Astrocyte of the cerebellum (primary cell): ENCODE data around the gene INPP5A.

Source experiments
- DNase-seq: peaks from one replicate; pipeline ENCODE4 v3.0.0-alpha.2; 2011; ENCODE audit warnings: low read depth
- H3K4me3 ChIP-seq: 2 replicates; pipeline ENCODE4 v1.5.1; 2011; ENCODE audit warnings: mild to moderate bottlenecking, low read depth, low read length, moderate library complexity
- in situ Hi-C: cut with HindIII; loops from 2 replicates; pipeline ENCODE4 v1.10.0; 2017; ENCODE audit warnings: low sequenced_read_pairs
- TF ChIP-seq, protein P1 (sequence below): IDR thresholded peaks from 2 replicates; pipeline ENCODE4 v1.5.1; 2012; ENCODE audit warnings: low read length, low read depth, moderate library complexity, mild to moderate bottlenecking; ENCODE audit errors: missing control alignments

Gene INPP5A

DNA sequence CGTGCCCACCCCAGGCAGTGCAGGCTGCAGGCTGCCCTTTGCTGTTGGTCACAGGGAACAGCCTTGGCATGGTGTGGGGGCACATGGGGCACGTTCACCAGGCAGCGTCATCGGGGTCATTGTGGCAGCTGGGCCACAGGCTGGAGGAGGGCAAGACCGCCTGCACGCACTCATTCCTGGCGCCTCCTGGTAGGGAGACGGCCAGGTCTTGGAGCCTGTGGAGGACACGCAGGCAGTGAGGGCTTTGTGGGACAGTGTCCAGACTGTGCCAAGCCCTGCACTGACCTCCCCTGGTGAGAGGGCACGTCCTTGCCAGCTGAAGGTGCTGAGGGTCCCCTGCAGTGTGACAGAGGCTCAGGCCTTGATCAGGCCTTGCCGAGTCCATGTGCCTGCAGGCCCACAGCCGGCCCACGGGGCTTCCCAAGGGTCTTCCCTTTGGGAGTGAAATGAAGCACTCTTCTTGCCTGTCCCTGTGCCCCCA lies 171.9 kb downstream of the INPP5A start:
- TF ChIP-seq, protein P1, sequence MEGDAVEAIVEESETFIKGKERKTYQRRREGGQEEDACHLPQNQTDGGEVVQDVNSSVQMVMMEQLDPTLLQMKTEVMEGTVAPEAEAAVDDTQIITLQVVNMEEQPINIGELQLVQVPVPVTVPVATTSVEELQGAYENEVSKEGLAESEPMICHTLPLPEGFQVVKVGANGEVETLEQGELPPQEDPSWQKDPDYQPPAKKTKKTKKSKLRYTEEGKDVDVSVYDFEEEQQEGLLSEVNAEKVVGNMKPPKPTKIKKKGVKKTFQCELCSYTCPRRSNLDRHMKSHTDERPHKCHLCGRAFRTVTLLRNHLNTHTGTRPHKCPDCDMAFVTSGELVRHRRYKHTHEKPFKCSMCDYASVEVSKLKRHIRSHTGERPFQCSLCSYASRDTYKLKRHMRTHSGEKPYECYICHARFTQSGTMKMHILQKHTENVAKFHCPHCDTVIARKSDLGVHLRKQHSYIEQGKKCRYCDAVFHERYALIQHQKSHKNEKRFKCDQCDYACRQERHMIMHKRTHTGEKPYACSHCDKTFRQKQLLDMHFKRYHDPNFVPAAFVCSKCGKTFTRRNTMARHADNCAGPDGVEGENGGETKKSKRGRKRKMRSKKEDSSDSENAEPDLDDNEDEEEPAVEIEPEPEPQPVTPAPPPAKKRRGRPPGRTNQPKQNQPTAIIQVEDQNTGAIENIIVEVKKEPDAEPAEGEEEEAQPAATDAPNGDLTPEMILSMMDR, result no peak
- in situ Hi-C loops, result no loop called here
- no peak overlapping the region for H3K4me3 ChIP-seq
- no peak for DNase-seq

DNA sequence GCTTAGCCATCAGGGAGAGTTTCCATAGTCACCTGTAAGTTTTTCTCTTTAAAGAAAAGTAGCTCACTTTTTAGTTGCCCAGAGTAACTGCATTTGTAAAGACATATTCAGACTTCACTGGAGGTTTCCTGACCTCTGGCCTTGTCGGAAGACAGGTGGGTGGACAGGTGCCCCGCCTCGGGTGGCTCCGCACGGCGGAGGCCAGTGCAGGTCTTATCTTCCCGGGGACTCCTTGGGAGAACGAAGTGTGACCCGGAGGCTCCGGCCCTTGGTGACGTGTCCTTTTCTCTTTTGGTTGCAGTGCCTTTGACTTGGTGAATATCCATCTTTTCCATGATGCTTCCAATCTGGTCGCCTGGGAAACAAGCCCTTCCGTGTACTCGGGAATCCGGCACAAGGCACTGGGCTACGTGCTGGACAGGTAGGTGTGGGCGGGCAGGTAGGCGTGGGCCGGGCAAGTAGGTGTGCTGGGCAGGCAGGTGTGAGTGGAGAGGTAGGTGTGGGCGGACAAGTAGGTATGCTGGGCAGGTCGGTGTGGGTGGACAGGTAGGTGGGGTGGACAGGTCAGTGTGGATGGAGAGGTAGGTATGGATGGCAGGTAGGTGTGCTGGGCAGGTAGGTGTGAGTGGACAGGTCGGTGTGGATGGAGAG lies 172.6 kb downstream of the INPP5A start:
- in situ Hi-C loops, result no loop called here
- no peak for DNase-seq
- TF ChIP-seq, protein P1, result no peak
- H3K4me3 ChIP-seq, result no peak overlapping the region

DNA sequence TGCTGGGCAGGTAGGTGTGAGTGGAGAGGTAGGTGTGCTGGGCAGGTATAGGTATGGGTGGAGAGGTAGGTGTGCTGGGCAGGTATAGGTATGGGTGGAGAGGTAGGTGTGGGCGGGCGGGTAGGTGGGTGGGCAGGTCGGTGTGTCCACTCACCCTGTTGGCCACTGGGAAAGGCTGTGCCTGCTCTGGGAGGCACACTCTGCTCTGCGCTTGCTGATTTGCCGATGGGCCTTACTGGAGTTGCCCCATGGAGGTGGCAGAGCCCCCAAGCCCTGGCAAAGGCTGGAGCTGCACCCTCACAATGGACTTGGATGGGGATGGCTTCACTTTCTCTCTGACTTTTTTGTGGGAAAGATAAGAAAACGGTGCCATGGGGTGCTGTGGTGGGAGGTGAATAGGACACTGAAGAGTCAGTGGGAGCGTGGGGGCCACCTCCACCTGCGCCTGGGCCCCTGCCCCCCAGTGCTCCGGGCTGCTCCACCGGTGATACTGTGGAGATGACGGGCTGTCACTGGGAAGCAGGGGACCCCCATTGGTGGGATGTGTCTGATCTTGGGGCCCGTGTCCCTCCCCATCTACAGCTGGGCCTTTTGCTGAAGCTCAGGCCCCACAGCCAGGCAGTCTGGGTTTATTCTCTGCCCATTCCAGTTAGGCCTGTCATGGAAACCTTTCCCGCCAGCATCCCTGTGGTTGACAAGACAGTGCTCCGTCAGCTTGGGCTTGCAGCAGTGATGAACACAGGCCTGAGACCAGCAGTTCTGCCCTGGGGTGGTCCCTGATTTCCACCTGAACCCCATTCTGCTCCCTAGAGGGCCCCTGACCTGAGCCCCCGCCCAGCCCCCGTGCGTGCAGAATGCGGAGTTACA lies 173.4 kb downstream of the INPP5A start:
- in situ Hi-C loops, result no loop called here
- no peak overlapping the region for H3K4me3 ChIP-seq
- TF ChIP-seq, protein P1, result no peak
- DNase-seq, result no peak

DNA sequence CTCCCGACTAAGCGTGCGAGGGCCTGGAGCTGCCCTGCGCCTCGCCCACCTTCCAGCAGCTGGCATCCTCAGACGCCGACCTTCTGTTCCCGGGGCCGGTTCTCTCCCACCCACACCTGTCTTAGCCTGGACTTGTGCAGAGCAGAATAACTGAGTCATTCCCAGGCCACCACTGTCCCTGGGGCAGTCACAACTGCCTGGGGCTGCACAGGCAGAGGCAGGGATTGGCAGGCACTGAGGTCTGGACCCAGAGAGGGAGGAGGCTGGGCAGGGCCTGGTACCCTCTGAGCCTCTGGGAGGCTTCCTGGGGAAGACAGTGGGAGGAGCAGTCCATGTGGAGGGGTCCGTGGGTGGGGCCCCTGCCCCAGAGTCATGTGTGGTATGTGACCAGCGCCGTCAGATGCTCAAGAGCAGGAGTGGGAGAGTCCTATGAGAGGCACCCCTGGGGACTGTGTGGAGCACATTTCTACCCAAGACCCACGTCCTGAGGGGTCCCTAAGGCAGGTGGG lies 174.1 kb downstream of the INPP5A start:
- no peak overlapping the region for H3K4me3 ChIP-seq
- TF ChIP-seq, protein P1, result no peak
- in situ Hi-C loops, result no loop called here
- no peak for DNase-seq

DNA sequence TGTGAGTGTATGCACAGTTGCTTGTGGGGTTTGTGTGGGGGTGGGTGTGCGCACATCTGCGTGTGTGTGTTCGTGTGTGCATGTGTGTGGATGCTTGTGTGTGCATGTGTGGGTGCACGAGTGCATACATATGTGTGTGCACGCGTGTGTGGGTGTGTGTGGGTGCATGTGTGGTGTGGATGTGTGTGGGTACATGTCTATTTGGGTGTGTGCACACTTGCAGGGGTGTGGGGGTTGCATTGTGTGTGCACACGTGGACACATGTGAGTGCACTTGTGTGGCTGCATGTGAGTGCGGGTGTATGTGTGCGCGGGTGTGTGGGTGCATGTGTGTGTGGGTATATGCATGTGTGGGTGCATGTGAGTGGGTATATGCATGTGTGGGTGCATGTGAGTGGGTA lies 174.7 kb downstream of the INPP5A start:
- DNase-seq, result no peak
- TF ChIP-seq, protein P1, result no peak
- no peak overlapping the region for H3K4me3 ChIP-seq
- in situ Hi-C loops, result no loop called here

DNA sequence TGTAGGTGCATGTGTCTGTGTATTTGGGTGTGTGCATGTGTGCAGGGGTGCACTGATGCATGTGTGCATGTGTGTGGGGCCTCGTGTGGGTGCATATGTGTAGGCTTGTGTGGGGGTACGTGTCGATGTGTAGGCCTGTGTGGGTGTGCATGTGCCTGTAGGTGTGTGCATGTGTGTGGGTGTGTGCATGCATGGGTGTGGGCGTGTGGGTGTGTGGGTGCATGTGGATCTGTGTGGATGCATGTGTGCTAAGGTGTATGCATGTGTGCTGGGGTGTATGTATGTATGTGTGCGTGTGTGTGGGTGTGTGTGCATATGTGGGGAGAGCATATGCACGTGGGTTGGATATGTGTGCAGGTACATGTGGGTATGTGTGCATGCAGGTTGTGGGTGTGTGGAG lies 175.2 kb downstream of the INPP5A start:
- H3K4me3 ChIP-seq, result no peak overlapping the region
- no peak for DNase-seq
- in situ Hi-C loops, result no loop called here
- TF ChIP-seq, protein P1, result no peak
